ENCODE results near the gene CALML4.
A peak's percentile ranks its signal among the peaks of the same experiment; 100 is the strongest.

CALML4 gene

DNA sequence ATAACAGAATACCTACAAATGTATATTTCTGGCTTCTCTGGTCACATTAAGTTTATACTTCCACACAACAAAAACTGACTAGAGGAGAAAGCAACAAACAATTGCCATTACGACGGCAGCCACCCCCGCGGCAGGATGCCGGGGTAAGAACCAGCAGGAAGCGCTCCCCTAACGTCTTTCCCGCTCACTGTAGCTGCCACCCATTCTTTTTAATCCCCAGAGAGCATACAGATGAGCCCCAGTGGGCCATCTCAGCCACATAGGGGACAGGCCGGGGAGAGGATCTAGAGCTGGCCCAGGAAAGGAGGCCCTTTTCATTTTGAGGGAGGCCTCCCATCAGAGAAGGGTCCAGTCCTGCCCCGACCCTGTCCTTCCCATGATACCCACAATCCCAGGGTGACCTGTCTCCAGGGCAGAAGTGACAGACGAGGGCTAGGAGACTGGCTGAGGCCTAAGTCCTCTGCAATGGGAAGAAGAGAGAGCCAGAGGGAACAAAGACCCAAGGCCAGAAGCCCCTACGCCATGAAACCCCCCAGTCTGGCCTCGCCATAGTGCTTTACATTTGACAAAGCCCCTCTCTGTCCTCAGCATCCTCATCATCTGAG lies 3.6 kb upstream of the CALML4 start:
- POLR2A ChIA-PET: no interaction called here

DNA sequence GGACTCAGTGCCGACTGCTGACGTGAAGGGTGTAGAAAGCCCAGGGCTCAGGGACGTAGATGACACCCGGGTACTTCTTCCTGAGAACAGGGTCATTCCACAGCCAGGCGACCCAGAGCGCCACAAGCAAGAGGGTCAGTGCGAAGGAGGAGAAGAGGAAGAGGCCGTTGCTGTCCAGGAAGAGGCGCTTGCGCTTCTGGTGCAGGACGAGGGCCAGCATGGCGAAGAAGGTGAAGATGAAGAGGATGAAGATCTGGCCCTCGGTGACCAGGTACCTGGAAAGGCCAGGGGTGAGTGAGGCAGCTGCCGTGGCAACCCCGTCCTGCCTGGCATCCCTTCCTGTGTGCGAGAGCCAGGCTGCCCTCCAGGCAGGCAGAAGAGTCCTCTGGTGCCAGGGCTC lies 3.0 kb upstream of the CALML4 start:
- no peak for TF ChIP-seq CTCF (IDR thresholded peaks at IDR 0.05; ENCODE audit: control extremely low read depth, extremely low read depth, low read depth, missing control alignments)
- POLR2A ChIA-PET: no interaction called here
- CTCF ChIA-PET: interaction anchor here (1.5 kb wide), 1 partner anchor 14 kb away, joined by 4 read pairs; no protein-coding TSS in a partner anchor
- no peak for DNase-seq (ENCODE audit: extremely low spot score)

More for the DNA sequence above, 3.6 kb upstream of the CALML4 start:
- TF ChIP-seq CTCF (IDR thresholded peaks at IDR 0.05; ENCODE audit: control extremely low read depth, extremely low read depth, low read depth, missing control alignments): no peak
- DNase-seq (ENCODE audit: extremely low spot score): peak; percentile 36
- CTCF ChIA-PET: interaction anchor here (1.5 to 3.2 kb wide), 2 partner anchors 14 to 19 kb away, joined by 4 to 29 read pairs; partner anchors contain the start of gene CLN6

GRCh38 chr15:68207176-68207935 lies 2.2 kb upstream of the CALML4 start:
- TF ChIP-seq CTCF (IDR thresholded peaks at IDR 0.05; ENCODE audit: control extremely low read depth, extremely low read depth, low read depth, missing control alignments): no peak
- CTCF ChIA-PET: no interaction called here
- POLR2A ChIA-PET: no interaction called here
- no peak for DNase-seq (ENCODE audit: extremely low spot score)

DNA sequence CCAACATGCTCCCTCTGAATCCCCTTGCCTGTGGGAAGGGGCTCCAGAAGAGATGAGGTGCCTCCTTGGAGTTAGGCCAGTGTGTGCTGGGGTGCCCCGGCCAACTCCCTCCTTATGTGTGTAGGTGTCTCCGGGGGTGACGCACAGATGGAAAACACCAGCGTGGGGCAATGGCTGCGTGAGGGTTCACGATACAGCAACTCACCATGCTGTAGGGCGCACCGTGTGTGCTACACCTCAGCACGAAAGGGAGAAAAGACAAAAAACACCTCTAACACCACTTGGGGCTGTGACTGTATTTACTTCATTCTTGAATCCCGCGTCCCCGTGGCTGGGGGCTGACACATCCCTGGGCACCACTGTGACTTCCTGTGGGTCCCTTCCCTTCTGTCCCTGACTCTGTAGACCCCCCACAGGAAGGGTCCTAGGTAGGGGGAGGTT lies 1.6 kb upstream of the CALML4 start:
- ChIA-PET POLR2A (no interaction called here), CTCF (interaction anchor here (1.8 kb wide), 1 partner anchor 10 kb away, joined by 5 read pairs; no protein-coding TSS in a partner anchor)
- no peak for DNase-seq (ENCODE audit: extremely low spot score)
- TF ChIP-seq CTCF (IDR thresholded peaks at IDR 0.05; ENCODE audit: control extremely low read depth, extremely low read depth, low read depth, missing control alignments): no peak

DNA sequence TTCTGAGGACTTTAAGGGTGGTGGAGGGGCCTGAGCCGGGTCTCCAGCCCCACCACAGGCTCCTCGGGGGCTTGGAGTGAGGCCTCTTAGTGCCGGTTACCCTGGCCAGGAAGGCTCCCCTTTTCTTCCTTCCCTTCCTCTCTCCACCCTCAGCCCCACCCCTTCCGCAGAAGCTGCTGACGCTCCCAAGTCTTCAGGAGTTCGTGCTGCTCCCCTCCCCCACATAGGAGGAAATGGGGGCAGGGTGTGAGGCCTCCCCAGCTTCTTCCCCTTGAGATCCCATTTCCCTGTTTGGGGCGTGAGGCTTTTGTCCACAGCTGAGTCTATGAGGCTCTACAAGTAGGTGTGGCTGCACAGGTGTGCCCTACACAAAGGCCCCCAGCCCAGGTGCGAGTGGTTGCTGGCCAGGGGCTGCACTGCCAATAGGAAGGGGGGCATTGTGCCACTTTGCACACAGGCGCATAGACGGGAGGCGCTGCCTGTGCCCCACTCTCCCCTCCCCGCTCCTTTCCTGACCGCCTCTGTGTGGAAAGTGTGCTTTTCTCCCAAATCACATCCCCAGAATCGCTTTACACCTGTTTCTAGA lies 915 bp upstream of the CALML4 start:
- ChIA-PET CTCF (interaction anchor here (1.8 kb wide), 1 partner anchor 9 kb away, joined by 5 read pairs; no protein-coding TSS in a partner anchor), POLR2A (no interaction called here)
- TF ChIP-seq CTCF (IDR thresholded peaks at IDR 0.05; ENCODE audit: control extremely low read depth, extremely low read depth, low read depth, missing control alignments): no peak
- peak; percentile 25 for DNase-seq (ENCODE audit: extremely low spot score)

GRCh38 chr15:68205558-68205944 lies 419 bp upstream of the CALML4 start:
- no peak for TF ChIP-seq CTCF (IDR thresholded peaks at IDR 0.05; ENCODE audit: control extremely low read depth, extremely low read depth, low read depth, missing control alignments)
- CTCF ChIA-PET: interaction anchor here (1.8 kb wide), 1 partner anchor 9 kb away, joined by 5 read pairs; no protein-coding TSS in a partner anchor
- no peak for DNase-seq (ENCODE audit: extremely low spot score)
- POLR2A ChIA-PET: no interaction called here
